SK-N-SH treated with all-trans-retinoic acid at 6 μM for 48 hours (cell line): Measurements from ENCODE around the gene CCDC78.

Experiments used
- CSDC2 ChIP-seq: fragments of 250-450 bp; sonication (Bioruptor Pico); IDR thresholded peaks from 2 replicates; pipeline ENCODE4 v1.5.0; 2020; ENCODE audit warnings: mild to moderate bottlenecking, moderate library complexity
- GLIS3 ChIP-seq: fragments of 250-450 bp; sonication (Bioruptor Pico); IDR thresholded peaks from 2 replicates; pipeline ENCODE4 v1.5.0; 2020; ENCODE audit warnings: mild to moderate bottlenecking, moderate library complexity
- ISL1 ChIP-seq: fragments of 250-450 bp; sonication (Bioruptor Pico); IDR thresholded peaks from 2 replicates; pipeline ENCODE4 v2.1.2; 2022; ENCODE audit warnings: mild to moderate bottlenecking, moderate library complexity
- SNAI2 ChIP-seq: fragments of 250-450 bp; sonication (Bioruptor Pico); IDR thresholded peaks from 2 replicates; pipeline ENCODE4 v1.5.0; 2020; ENCODE audit warnings: mild to moderate bottlenecking, moderate library complexity
- TOX ChIP-seq: fragments of 250-450 bp; sonication (Bioruptor Pico); IDR thresholded peaks from 2 replicates; pipeline ENCODE4 v1.8.0; 2021; ENCODE audit warnings: mild to moderate bottlenecking, moderate library complexity, borderline replicate concordance
- ZC3H10 ChIP-seq: fragments of 250-450 bp; sonication (Bioruptor Pico); IDR thresholded peaks from 2 replicates; pipeline ENCODE4 v1.5.1; 2021; ENCODE audit warnings: mild to moderate bottlenecking, moderate library complexity
- ZFP30 ChIP-seq: fragments of 450-650 bp; formaldehyde crosslinking; IDR thresholded peaks from 2 replicates; pipeline ENCODE4 v1.5.0; 2022; ENCODE audit warnings: mild to moderate bottlenecking, moderate library complexity
- ZNF70 ChIP-seq: fragments of 450-650 bp; formaldehyde crosslinking; IDR thresholded peaks from 2 replicates; pipeline ENCODE4 v1.5.0; 2020; ENCODE audit warnings: mild to moderate bottlenecking, moderate library complexity
- TF ChIP-seq, protein P1 (sequence below): fragments of 250-450 bp; sonication (Bioruptor Pico); IDR thresholded peaks from 2 replicates; pipeline ENCODE4 v1.5.1; 2021; ENCODE audit warnings: mild to moderate bottlenecking, moderate library complexity
- TF ChIP-seq, protein P2 (sequence below): fragments of 250-450 bp; sonication (Bioruptor Pico); IDR thresholded peaks from 2 replicates; pipeline ENCODE4 v1.5.0; 2020; ENCODE audit warnings: mild to moderate bottlenecking, moderate library complexity

DNA sequence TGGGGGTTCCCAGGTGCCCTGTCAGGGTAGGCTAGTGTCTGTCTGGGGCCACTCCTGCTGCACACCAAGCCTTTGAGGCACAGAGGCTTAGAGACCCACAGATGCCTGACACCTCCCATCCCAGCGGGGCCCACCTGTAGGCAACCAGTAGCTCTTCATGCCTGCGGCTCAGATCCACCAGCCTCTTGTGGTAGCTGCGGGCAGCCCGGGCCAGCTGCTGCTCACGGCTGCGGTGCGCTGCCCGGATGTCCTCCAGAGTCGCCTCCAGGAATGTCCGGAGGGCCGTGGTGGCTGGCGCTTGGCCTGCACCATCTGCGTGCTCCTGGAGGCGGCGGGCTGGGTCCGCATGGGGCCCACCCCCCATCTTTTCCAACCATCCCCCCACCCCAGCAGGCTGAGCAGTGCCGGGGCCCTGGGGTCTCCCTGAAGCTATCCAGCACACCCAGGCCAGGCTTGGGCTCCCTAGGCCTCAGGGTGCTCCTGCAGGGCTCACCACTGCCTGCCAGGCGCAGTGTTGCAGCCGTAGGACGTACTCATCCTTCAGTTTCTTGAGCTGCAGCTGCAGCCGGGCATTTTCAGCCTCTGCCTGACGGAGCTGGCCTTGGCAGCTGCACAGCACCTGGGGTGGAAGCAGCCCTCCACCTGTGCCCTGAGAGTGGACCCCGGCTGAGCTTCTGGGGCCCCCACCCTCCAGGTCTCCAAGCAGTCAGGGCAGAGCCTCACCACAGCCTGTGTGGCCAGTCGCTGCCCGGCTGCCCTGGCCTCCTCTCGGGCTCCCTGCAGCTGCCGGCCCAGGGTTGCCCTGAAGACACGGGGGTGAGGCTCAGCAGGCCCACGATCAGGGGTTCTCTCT is 1.8 kb downstream of the CCDC78 start:
- TF ChIP-seq, protein P1, sequence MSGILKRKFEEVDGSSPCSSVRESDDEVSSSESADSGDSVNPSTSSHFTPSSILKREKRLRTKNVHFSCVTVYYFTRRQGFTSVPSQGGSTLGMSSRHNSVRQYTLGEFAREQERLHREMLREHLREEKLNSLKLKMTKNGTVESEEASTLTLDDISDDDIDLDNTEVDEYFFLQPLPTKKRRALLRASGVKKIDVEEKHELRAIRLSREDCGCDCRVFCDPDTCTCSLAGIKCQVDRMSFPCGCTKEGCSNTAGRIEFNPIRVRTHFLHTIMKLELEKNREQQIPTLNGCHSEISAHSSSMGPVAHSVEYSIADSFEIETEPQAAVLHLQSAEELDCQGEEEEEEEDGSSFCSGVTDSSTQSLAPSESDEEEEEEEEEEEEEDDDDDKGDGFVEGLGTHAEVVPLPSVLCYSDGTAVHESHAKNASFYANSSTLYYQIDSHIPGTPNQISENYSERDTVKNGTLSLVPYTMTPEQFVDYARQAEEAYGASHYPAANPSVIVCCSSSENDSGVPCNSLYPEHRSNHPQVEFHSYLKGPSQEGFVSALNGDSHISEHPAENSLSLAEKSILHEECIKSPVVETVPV (CRISPR knock-in tag): no peak
- TF ChIP-seq, protein P2, sequence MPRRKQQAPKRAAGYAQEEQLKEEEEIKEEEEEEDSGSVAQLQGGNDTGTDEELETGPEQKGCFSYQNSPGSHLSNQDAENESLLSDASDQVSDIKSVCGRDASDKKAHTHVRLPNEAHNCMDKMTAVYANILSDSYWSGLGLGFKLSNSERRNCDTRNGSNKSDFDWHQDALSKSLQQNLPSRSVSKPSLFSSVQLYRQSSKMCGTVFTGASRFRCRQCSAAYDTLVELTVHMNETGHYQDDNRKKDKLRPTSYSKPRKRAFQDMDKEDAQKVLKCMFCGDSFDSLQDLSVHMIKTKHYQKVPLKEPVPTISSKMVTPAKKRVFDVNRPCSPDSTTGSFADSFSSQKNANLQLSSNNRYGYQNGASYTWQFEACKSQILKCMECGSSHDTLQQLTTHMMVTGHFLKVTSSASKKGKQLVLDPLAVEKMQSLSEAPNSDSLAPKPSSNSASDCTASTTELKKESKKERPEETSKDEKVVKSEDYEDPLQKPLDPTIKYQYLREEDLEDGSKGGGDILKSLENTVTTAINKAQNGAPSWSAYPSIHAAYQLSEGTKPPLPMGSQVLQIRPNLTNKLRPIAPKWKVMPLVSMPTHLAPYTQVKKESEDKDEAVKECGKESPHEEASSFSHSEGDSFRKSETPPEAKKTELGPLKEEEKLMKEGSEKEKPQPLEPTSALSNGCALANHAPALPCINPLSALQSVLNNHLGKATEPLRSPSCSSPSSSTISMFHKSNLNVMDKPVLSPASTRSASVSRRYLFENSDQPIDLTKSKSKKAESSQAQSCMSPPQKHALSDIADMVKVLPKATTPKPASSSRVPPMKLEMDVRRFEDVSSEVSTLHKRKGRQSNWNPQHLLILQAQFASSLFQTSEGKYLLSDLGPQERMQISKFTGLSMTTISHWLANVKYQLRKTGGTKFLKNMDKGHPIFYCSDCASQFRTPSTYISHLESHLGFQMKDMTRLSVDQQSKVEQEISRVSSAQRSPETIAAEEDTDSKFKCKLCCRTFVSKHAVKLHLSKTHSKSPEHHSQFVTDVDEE (CRISPR knock-in tag): no peak
- no peak for TF ChIP-seq TOX
- no peak for TF ChIP-seq ISL1 (CRISPR knock-in tag)
- no peak for TF ChIP-seq SNAI2 (CRISPR knock-in tag)
- TF ChIP-seq ZC3H10: no peak
- no peak for TF ChIP-seq ZFP30 (CRISPR knock-in tag)
- no peak for TF ChIP-seq GLIS3
- TF ChIP-seq CSDC2 (CRISPR knock-in tag): no peak
- TF ChIP-seq ZNF70 (CRISPR knock-in tag): no peak
